ENCODE data around the gene PLA2G4B.

GRCh38 chr15:41827290-41827879 lies 11.3 kb upstream of the PLA2G4B start:
- no peak for TF ChIP-seq CTCF (IDR thresholded peaks at IDR 0.05)
- no peak for TF ChIP-seq POLR2A (IDR thresholded peaks at IDR 0.05)

All from testis (tissue), 2 donors.